Neuronal stem cell (in vitro differentiated cells): ENCODE results near the gene SYT14.
"Not testable (repeated sequence)": the region's sequence is repeated elsewhere in the genome, so short reads cannot be mapped to it uniquely, and the experiment has no call there.

ENCODE experiments used
- DNase-seq: peaks from one replicate; pipeline ENCODE4 v3.0.0-alpha.2; 2013; ENCODE audit warnings: low spot score
- H2AFZ ChIP-seq: one replicate; pipeline ENCODE4 v1.6.1; 2013; ENCODE audit warnings: mild to moderate bottlenecking, low read length, inconsistent platforms
- H2AK5ac ChIP-seq: 2 replicates; pipeline ENCODE4 v1.6.1; 2013; ENCODE audit warnings: low read depth, mild to moderate bottlenecking, inconsistent platforms, low read length, moderate library complexity, mixed read lengths
- H2BK120ac ChIP-seq: 2 replicates; pipeline ENCODE4 v1.6.1; 2013; ENCODE audit warnings: low read depth, mild to moderate bottlenecking, inconsistent platforms, low read length, moderate library complexity, mixed read lengths
- H2BK12ac ChIP-seq: one replicate; pipeline ENCODE4 v1.6.1; 2013; ENCODE audit warnings: low read length, inconsistent platforms
- H2BK15ac ChIP-seq: 2 replicates; pipeline ENCODE4 v1.6.1; 2013; ENCODE audit warnings: mild to moderate bottlenecking, low read length, inconsistent platforms, mixed read lengths
- H2BK5ac ChIP-seq: one replicate; pipeline ENCODE4 v1.6.1; 2013; ENCODE audit warnings: inconsistent platforms, mild to moderate bottlenecking, low read length, moderate library complexity
- H3K14ac ChIP-seq: one replicate; pipeline ENCODE4 v1.6.1; 2013; ENCODE audit warnings: low read length, inconsistent platforms
- H3K18ac ChIP-seq: 2 replicates; pipeline ENCODE4 v1.6.1; 2013; ENCODE audit warnings: low read length, inconsistent platforms
- H3K23ac ChIP-seq: 2 replicates; pipeline ENCODE4 v1.6.1; 2013; ENCODE audit warnings: low read depth, mild to moderate bottlenecking, mixed read lengths, low read length, inconsistent platforms; ENCODE audit not compliant: poor library complexity
- H3K27ac ChIP-seq: replicated peaks from 3 replicates; pipeline ENCODE4 v1.5.1; 2013; ENCODE audit warnings: low read length, inconsistent platforms
- H3K27me3 ChIP-seq, 3 experiments: 2 replicates each; pipeline ENCODE4 v1.6.1; 2013; ENCODE audit warnings: low read length in 3 of 3, mild to moderate bottlenecking in 2 of 3, inconsistent platforms in 1 of 3, low read depth in 1 of 3, mixed read lengths in 1 of 3, moderate library complexity in 1 of 3; ENCODE audit not compliant: control insufficient read depth in 3 of 3, insufficient read depth in 3 of 3
- H3K36me3 ChIP-seq, 2 donors: replicated peaks in 1 of 2; 2 replicates each; pipeline ENCODE4 v1.6.1; 2013; ENCODE audit warnings: low read length in 2 of 2; ENCODE audit not compliant: control insufficient read depth in 2 of 2, insufficient read depth in 2 of 2
- H3K4ac ChIP-seq: 2 replicates; pipeline ENCODE4 v1.6.1; 2013; ENCODE audit warnings: inconsistent platforms, mild to moderate bottlenecking, low read length, moderate library complexity
- H3K4me1 ChIP-seq, 2 donors: 1 replicate in 1 of 2; 2 replicates in 1 of 2; pipeline ENCODE4 v1.6.1; 2013; ENCODE audit warnings: low read length in 2 of 2, low read depth in 1 of 2; ENCODE audit not compliant: control insufficient read depth in 2 of 2, insufficient read depth in 1 of 2
- H3K4me2 ChIP-seq: one replicate; pipeline ENCODE4 v1.6.1; 2013; ENCODE audit warnings: mild to moderate bottlenecking, low read length, inconsistent platforms; ENCODE audit not compliant: insufficient read depth, poor library complexity, severe bottlenecking
- H3K4me3 ChIP-seq, 2 donors: 2 replicates each; pipeline ENCODE4 v1.5.1; 2013; ENCODE audit warnings: low read length in 2 of 2, mild to moderate bottlenecking in 2 of 2, inconsistent platforms in 1 of 2, moderate library complexity in 1 of 2
- H3K79me1 ChIP-seq: one replicate; pipeline ENCODE4 v1.6.1; 2013; ENCODE audit warnings: low read depth, mild to moderate bottlenecking, inconsistent platforms, low read length, moderate library complexity
- H3K9ac ChIP-seq: one replicate; pipeline ENCODE4 v1.6.1; 2013; ENCODE audit warnings: mild to moderate bottlenecking, low read depth, low read length, inconsistent platforms; ENCODE audit not compliant: poor library complexity
- H3K9me3 ChIP-seq, 2 donors: replicated peaks in 1 of 2; 2 replicates each; pipeline versions ENCODE3 to v1.6.1; 2013; ENCODE audit warnings: low read length in 2 of 2, mild to moderate bottlenecking in 2 of 2, inconsistent platforms in 1 of 2, low read depth in 1 of 2, mixed read lengths in 1 of 2, moderate library complexity in 1 of 2; ENCODE audit not compliant: control insufficient read depth in 2 of 2, insufficient read depth in 1 of 2
- H4K8ac ChIP-seq: one replicate; pipeline ENCODE4 v1.6.1; 2013; ENCODE audit warnings: low read depth, mild to moderate bottlenecking, inconsistent platforms, low read length, moderate library complexity
- H4K91ac ChIP-seq: one replicate; pipeline ENCODE4 v1.6.1; 2013; ENCODE audit warnings: low read length, low read depth, mild to moderate bottlenecking, inconsistent platforms; ENCODE audit not compliant: poor library complexity
- WGBS, 2 donors: extraction: QIAGEN DNeasy Blood & Tissue Kit; methylation state at CpG; one replicate each; pipeline ENCODE4 v1.1.7; 2013; ENCODE audit warnings: missing lambda C conversion rate in 2 of 2, mixed read lengths in 1 of 2; ENCODE audit not compliant: insufficient read length in 2 of 2, insufficient replicate concordance in 1 of 2; ENCODE audit errors: extremely low coverage in 2 of 2; 5-methylcytosine and 5-hydroxymethylcytosine counted together

The SYT14 gene

DNA sequence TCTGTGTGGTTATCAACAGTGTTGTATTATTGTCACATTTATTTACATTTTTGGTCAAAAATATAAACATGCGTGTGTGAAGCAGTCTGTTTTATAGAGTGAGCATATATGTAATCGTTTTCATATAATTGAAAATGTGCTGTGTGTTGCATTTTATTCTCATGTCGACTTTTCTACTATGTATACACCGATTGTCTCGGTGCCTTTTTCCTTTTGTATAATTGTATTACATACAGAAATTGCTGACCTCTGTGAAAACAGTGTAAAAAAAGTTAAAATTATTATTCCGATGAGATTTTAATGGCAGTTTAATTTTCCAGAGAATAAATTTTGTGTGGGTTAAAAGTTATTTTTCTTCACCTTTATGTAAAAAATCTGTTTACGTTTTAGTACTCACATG lies 232.2 kb downstream of the SYT14 start:
- no peak for DNase-seq
- no peaks in the 10 kb centered on the region for H3K36me3 ChIP-seq
- no peak overlapping the region for H3K4ac ChIP-seq
- no peak overlapping the region for H3K27ac ChIP-seq
- no peaks in the 10 kb centered on the region for H3K9me3 ChIP-seq
- H3K9ac ChIP-seq = no peak overlapping the region
- no peak overlapping the region for H3K14ac ChIP-seq
- no peak overlapping the region for H3K18ac ChIP-seq
- H2BK12ac ChIP-seq = no peak overlapping the region
- H3K4me3 ChIP-seq = no peak overlapping the region
- H3K4me2 ChIP-seq = no peak overlapping the region
- no peak overlapping the region for H2BK5ac ChIP-seq
- no peak overlapping the region for H2BK120ac ChIP-seq
- no peak overlapping the region for H2AFZ ChIP-seq
- WGBS, 2 donors = 100% methylated on average over 1 of the region's 7 CpGs; no CpG with 5 or more reads in 1 of the 2 donors
- no peak overlapping the region for H4K8ac ChIP-seq
- no peak overlapping the region for H2BK15ac ChIP-seq
- no peak overlapping the region for H2AK5ac ChIP-seq
- no peaks in the 10 kb centered on the region for H3K79me1 ChIP-seq
- no peaks in the 10 kb centered on the region for H3K4me1 ChIP-seq
- no peak overlapping the region for H4K91ac ChIP-seq
- H3K27me3 ChIP-seq = no peaks in the 10 kb centered on the region
- H3K23ac ChIP-seq = no peak overlapping the region

- Histone ChIP-seq H3K4me2 (no peak overlapping the region), H3K9ac (no peak overlapping the region), H2BK5ac (no peak overlapping the region), H2BK120ac (no peak overlapping the region), H3K36me3 (no peaks in the 10 kb centered on the region), H3K27me3 (no peaks in the 10 kb centered on the region), H3K23ac (no peak overlapping the region), H3K18ac (no peak overlapping the region), H3K9me3 (no peaks in the 10 kb centered on the region), H3K4ac (no peak overlapping the region), H3K4me1 (no peaks in the 10 kb centered on the region), H3K79me1 (no peaks in the 10 kb centered on the region), H4K91ac (no peak overlapping the region), H2AK5ac (no peak overlapping the region), H3K4me3 (no peak overlapping the region), H2BK12ac (no peak overlapping the region), H3K14ac (no peak overlapping the region), H2AFZ (no peak overlapping the region), H2BK15ac (no peak overlapping the region), H3K27ac (no peak overlapping the region), H4K8ac (no peak overlapping the region)
- no peak for DNase-seq
- no CpG with 5 or more reads among the region's 8 CpGs for WGBS, 2 donors
Measured at GRCh38 chr1:210174133-210174532, 236.1 kb downstream of the SYT14 start.

DNA sequence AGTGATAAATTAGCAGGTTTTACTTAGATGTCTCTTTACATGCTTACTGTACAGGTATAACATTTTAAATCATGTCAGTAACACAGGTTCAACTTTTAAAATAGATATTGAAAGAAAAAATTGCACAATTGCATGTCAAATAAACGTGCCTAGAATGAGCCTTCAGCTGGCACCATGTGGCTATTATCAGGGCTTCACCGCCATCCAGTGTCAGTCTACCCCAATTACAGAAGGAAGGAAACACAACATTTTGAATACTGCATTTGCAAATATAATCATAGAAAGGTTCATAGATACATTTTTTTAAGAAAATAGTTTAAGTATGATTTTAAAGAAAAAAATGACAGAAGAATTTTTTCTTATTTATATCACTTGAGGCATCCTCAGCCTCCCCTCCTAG lies 247.0 kb downstream of the SYT14 start:
- Histone ChIP-seq H2AK5ac (no peak overlapping the region), H3K4me2 (no peak overlapping the region), H2BK12ac (no peak overlapping the region), H3K9ac (no peak overlapping the region), H3K14ac (no peak overlapping the region), H2BK5ac (no peak overlapping the region), H3K27me3 (peaks cover 0 to 6% (median 0%) of the 10 kb centered on the region in 3 experiments), H3K27ac (no peak overlapping the region), H3K4me1 (no peaks in the 10 kb centered on the region), H3K4me3 (no peak overlapping the region), H3K9me3 (no peaks in the 10 kb centered on the region), H3K4ac (no peak overlapping the region), H2BK120ac (no peak overlapping the region), H2BK15ac (no peak overlapping the region), H4K91ac (no peak overlapping the region), H3K36me3 (no peaks in the 10 kb centered on the region), H2AFZ (no peak overlapping the region), H4K8ac (no peak overlapping the region), H3K18ac (no peak overlapping the region), H3K23ac (no peak overlapping the region), H3K79me1 (no peaks in the 10 kb centered on the region)
- DNase-seq = no peak
- no CpG with 5 or more reads among the region's 2 CpGs for WGBS, 2 donors

- not testable (repeated sequence) for H3K23ac ChIP-seq
- no CpG with 5 or more reads among the region's 18 CpGs for WGBS, 2 donors
Measured at GRCh38 chr1:210187849-210188606, 250.0 kb downstream of the SYT14 start.

More at GRCh38 chr1:210187849-210188606, 250.0 kb downstream of the SYT14 start:
- not testable (repeated sequence) for H3K18ac ChIP-seq, H3K4me1 ChIP-seq, H3K4ac ChIP-seq, H3K36me3 ChIP-seq, H2BK5ac ChIP-seq, H4K91ac ChIP-seq, H3K4me2 ChIP-seq, H3K14ac ChIP-seq, H3K9ac ChIP-seq, H2BK12ac ChIP-seq, H2BK120ac ChIP-seq, H3K79me1 ChIP-seq, H2AFZ ChIP-seq, H4K8ac ChIP-seq, H2AK5ac ChIP-seq, H3K27ac ChIP-seq, H3K27me3 ChIP-seq, H3K9me3 ChIP-seq, DNase-seq, H3K4me3 ChIP-seq, H2BK15ac ChIP-seq
